Measurements from ENCODE around the gene ATP10A. TPM values are rescaled to one million over a fixed set of nuclear protein-coding genes. Genes with fewer than 3 reads are reported as not detected.

The ATP10A gene
- total RNA-seq, 1 experiment from 2014 or later, result 3.0 TPM

- Mint-ChIP-seq H3K4me1 (ENCODE audit: low read depth, unreplicated experiment) (no peaks in the 10 kb centered on the region), H3K27ac (ENCODE audit: unreplicated experiment) (no peak overlapping the region), H3K9me3 (ENCODE audit: low read depth, unreplicated experiment) (no peaks in the 10 kb centered on the region), H3K27me3 (ENCODE audit: unreplicated experiment) (no peaks in the 10 kb centered on the region), H3K4me3 (ENCODE audit: low read depth, unreplicated experiment) (no peak overlapping the region), H3K36me3 (ENCODE audit: insufficient read depth, unreplicated experiment) (no peaks in the 10 kb centered on the region)
- DNase-seq, result no peak
- no peak for TF ChIP-seq CTCF (IDR thresholded peaks at IDR 0.05; ENCODE audit: unreplicated experiment)
- no TSS peak for BruUV-seq (replicated peaks)
- CTCF ChIA-PET, result no interaction called here
- intact Hi-C loops (cut with micrococcal nuclease; ENCODE audit: unreplicated experiment), result no loop called here
Measured at GRCh38 chr15:25770031-25770430, 93.1 kb downstream of the ATP10A start.

GRCh38 chr15:25768271-25768670 is 94.9 kb downstream of the ATP10A start:
- CTCF ChIA-PET, result no interaction called here
- no peak overlapping the region for H3K4me3 Mint-ChIP-seq (ENCODE audit: low read depth, unreplicated experiment)
- DNase-seq, result no peak
- TF ChIP-seq CTCF (IDR thresholded peaks at IDR 0.05; ENCODE audit: unreplicated experiment), result no peak
- no peak overlapping the region for H3K27ac Mint-ChIP-seq (ENCODE audit: unreplicated experiment)
- no peaks in the 10 kb centered on the region for H3K4me1 Mint-ChIP-seq (ENCODE audit: low read depth, unreplicated experiment)
- H3K27me3 Mint-ChIP-seq (ENCODE audit: unreplicated experiment), result no peaks in the 10 kb centered on the region
- intact Hi-C loops (cut with micrococcal nuclease; ENCODE audit: unreplicated experiment), result no loop called here
- H3K9me3 Mint-ChIP-seq (ENCODE audit: low read depth, unreplicated experiment), result no peaks in the 10 kb centered on the region
- H3K36me3 Mint-ChIP-seq (ENCODE audit: insufficient read depth, unreplicated experiment), result no peaks in the 10 kb centered on the region
- BruUV-seq (replicated peaks), result no TSS peak

- H3K4me1 Mint-ChIP-seq (ENCODE audit: low read depth, unreplicated experiment), result no peaks in the 10 kb centered on the region
- TF ChIP-seq CTCF (IDR thresholded peaks at IDR 0.05; ENCODE audit: unreplicated experiment), result no peak
- no peak overlapping the region for H3K4me3 Mint-ChIP-seq (ENCODE audit: low read depth, unreplicated experiment)
- intact Hi-C loops (cut with micrococcal nuclease; ENCODE audit: unreplicated experiment), result no loop called here
- CTCF ChIA-PET, result no interaction called here
- H3K27ac Mint-ChIP-seq (ENCODE audit: unreplicated experiment), result no peak overlapping the region
- no TSS peak for BruUV-seq (replicated peaks)
- H3K36me3 Mint-ChIP-seq (ENCODE audit: insufficient read depth, unreplicated experiment), result no peaks in the 10 kb centered on the region
- DNase-seq, result no peak
- no peaks in the 10 kb centered on the region for H3K9me3 Mint-ChIP-seq (ENCODE audit: low read depth, unreplicated experiment)
- no peaks in the 10 kb centered on the region for H3K27me3 Mint-ChIP-seq (ENCODE audit: unreplicated experiment)
Measured at GRCh38 chr15:25767356-25768151, 95.6 kb downstream of the ATP10A start.

- H3K9me3 Mint-ChIP-seq (ENCODE audit: low read depth, unreplicated experiment), result no peaks in the 10 kb centered on the region
- no peaks in the 10 kb centered on the region for H3K27me3 Mint-ChIP-seq (ENCODE audit: unreplicated experiment)
- TF ChIP-seq CTCF (IDR thresholded peaks at IDR 0.05; ENCODE audit: unreplicated experiment), result no peak
- H3K36me3 Mint-ChIP-seq (ENCODE audit: insufficient read depth, unreplicated experiment), result no peaks in the 10 kb centered on the region
- DNase-seq, result no peak
- BruUV-seq (replicated peaks), result no TSS peak
- intact Hi-C loops (cut with micrococcal nuclease; ENCODE audit: unreplicated experiment), result no loop called here
- CTCF ChIA-PET, result no interaction called here
- H3K4me1 Mint-ChIP-seq (ENCODE audit: low read depth, unreplicated experiment), result no peaks in the 10 kb centered on the region
- H3K27ac Mint-ChIP-seq (ENCODE audit: unreplicated experiment), result no peak overlapping the region
- no peak overlapping the region for H3K4me3 Mint-ChIP-seq (ENCODE audit: low read depth, unreplicated experiment)
Measured at GRCh38 chr15:25766417-25766816, 96.7 kb downstream of the ATP10A start.

Data from Calu3 (cell line).